ENCODE measurements around the gene CDK5RAP1.

- no peak for TF ChIP-seq CTCF (tag by site-specific recombination; IDR thresholded peaks at IDR 0.05)
- TF ChIP-seq ZNF76 (tag by site-specific recombination; IDR thresholded peaks at IDR 0.05; ENCODE audit: borderline replicate concordance, low read depth): no peak
- TF ChIP-seq REST (tag by site-specific recombination; IDR thresholded peaks at IDR 0.05): no peak
- TF ChIP-seq ZNF510 (tag by site-specific recombination; IDR thresholded peaks at IDR 0.05; ENCODE audit: insufficient replicate concordance): no peak
- no peak for TF ChIP-seq BCL11B (tag by site-specific recombination; IDR thresholded peaks at IDR 0.05; ENCODE audit: low read depth)
- no peak for TF ChIP-seq ZBTB1 (tag by site-specific recombination; IDR thresholded peaks at IDR 0.05)
- no peak for TF ChIP-seq ZNF704 (tag by site-specific recombination; IDR thresholded peaks at IDR 0.05)
- TF ChIP-seq ZNF548 (tag by site-specific recombination; IDR thresholded peaks at IDR 0.05): no peak
- TF ChIP-seq ZNF2 (tag by site-specific recombination; IDR thresholded peaks at IDR 0.05): no peak
- no peak for TF ChIP-seq ZBTB8A (tag by site-specific recombination; IDR thresholded peaks at IDR 0.05)
- no peak for TF ChIP-seq ZNF354C (tag by site-specific recombination; IDR thresholded peaks at IDR 0.05; ENCODE audit: borderline replicate concordance, low read depth)
Measured at GRCh38 chr20:33386673-33387072, 14.6 kb downstream of the CDK5RAP1 start.
